Endometrial microvascular endothelial cells (primary cell): ENCODE data around the gene KRTAP10-8. TPM values are rescaled to one million over a fixed set of nuclear protein-coding genes. Genes with fewer than 3 reads are reported as not detected.
"Not testable (repeated sequence)": the region's sequence is repeated elsewhere in the genome, so short reads cannot be mapped to it uniquely, and the experiment has no call there.

ENCODE experiments used
- in situ Hi-C: cut with HindIII; loops from 2 replicates; pipeline ENCODE4 v1.10.0; 2017; ENCODE audit warnings: low sequenced_read_pairs, low pct_unique_long_range_greater_than_20kb; ENCODE audit errors: inconsistent ontology term
- total RNA-seq: library from RNA; depleted of rRNA; stranded (reverse); fragments of >200 nt; gene quantifications from one replicate; pipeline ENCODE4 v1.2.3, GENCODE V29; 2015; ENCODE audit errors: inconsistent ontology term

The KRTAP10-8 gene
- total RNA-seq, 1 donor from 2014 or later: not detected

DNA sequence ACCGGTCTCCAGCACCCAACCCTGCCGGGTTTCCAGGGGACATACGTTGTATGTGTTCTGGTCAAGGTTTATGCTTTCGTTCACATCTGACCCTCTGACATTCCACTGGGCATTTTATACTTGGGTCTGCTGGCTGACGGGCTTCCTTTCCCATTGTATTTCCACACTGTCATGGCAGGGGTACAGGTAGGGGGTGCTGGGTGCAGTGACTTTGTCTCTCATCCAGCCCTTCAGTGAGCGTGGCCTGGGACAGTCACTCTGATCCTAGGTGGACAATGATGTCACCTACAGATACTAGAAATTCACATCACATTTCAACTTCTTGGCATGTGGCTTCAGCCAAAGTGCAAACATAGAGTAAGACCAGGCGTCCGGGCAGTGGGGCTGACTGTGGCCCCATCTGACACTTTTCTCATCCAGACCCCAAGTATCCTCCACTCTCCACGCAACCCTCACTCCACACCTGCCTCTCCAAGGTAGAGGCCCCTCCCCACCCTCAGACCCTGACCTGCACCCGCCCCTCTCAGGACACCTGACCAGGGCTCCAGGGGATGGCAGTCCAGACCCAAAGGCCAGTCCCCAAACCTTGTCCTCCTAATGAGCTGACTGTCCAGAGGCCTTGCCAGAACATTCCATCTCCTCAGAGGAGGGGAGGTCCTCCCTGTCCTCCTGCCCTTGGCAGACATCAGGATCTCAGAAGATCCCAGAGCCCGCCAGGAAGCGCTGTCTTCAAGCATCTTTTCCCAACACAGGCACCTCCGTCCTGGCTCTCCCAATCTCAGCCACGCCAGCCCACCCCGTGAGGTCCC is 24.5 kb downstream of the KRTAP10-8 start:
- in situ Hi-C loops: no loop called here

GRCh38 chr21:44637018-44637850 is 25.4 kb downstream of the KRTAP10-8 start, which contains the start of gene KRTAP10-10:
Gene KRTAP10-10, plus strand, starts transcription at chr21:44637356. Its CDS starts 62 bp downstream, at chr21:44637418.
- in situ Hi-C loops: no loop called here

DNA sequence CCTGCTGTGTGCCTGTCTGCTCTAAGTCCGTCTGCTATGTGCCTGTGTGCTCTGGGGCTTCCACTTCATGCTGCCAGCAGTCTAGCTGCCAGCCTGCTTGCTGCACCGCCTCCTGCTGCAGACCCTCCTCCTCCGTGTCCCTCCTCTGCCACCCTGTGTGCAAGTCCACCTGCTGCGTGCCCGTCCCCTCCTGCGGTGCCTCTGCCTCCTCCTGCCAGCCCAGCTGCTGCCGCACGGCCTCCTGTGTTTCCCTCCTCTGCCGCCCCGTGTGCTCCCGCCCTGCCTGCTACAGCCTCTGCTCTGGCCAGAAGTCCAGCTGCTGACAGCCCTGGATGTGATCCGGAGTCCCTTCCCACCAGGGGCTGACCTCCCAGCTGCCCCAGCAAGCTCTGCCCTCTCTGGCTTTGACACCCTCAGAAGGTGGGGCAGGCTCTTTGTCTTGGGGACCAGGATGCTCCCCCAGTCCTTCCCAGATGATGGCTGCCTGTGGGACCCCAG is 26.0 kb downstream of the KRTAP10-8 start:
- in situ Hi-C loops: not testable (repeated sequence)

DNA sequence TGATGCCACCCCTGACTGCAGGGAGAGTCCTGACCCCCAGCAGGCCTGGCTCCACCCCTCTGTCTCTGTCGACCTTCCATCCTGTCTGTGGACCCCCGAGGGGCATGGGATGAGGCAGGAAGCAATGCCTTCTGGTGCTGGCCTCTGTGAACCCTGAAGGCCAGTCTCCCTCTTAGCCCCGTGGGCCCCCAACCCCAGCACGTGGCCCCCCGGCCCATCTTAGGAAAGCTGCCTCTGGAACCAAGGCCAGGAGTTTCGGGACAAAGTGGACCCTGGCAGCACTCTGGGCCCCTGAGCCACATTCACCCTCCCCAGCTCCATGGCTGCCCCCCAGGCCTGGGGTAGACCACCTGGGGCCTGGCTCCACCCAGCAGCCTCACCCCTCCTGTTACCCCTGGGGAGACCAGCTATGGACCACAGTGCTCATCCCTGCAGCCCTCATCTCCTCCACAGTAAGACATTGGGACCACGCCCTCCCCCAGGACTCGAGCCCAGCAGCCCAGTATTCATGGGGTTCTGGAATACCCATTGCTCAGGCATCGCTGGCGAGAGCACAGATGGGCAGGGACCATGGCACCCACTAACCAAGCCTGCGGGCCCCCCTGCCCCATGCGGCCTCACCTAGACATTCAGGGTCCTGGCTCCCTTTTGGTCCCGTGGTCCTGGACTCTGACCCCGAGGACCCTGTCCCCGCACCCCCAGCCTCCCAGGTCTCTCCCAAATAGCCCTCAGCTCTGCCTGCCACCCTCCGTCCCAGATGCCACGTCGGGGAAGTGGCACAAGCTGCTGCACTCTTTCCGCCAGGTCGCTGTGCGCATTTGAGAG is 26.8 kb downstream of the KRTAP10-8 start:
- in situ Hi-C loops: not testable (repeated sequence)

DNA sequence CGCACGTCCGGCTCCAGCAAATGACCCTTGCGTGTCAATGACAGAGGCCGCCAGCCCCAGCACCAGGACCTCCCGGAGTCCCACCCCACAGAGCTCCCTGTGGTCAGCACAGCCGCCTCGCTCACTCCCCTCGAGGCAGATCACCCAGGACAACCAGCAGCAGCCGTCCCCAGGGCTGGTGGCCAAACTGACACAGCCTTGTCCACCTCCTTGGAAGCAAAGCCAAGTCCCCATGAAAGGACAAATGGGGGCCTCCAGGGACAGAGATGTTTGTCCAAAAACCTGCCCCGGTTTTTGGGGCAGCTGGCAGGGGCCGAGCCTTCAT is 27.4 kb downstream of the KRTAP10-8 start:
- in situ Hi-C loops: no loop called here

GRCh38 chr21:44640761-44641160 is 28.9 kb downstream of the KRTAP10-8 start:
- in situ Hi-C loops: no loop called here

DNA sequence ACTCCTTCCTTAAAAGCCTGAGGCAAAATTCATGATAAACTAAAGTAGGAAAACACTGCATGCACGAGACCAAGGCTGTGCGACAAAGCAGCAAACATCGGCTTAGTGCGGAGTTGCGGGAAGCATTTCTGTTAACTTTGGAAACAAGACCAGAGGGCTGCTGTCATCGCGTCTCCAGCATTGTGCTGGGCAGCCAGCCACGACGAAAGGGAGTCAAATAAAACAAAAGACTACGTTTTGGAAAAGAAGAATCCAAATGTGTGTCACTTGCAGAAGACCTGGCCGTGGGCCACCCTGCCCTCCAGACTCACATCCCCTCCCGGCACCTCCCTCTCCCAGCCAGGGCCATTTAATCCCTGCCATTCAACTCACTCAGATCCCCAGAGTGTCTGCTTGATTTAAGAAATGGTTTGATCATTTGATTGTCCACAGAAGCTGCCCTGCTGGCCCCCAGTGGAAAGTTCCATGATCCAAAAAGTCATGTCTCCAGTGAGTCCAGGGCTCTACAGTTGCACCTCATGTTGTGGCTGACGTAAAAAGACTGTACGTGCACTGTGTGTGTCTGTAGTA is 31.9 kb downstream of the KRTAP10-8 start:
- in situ Hi-C loops: no loop called here

DNA sequence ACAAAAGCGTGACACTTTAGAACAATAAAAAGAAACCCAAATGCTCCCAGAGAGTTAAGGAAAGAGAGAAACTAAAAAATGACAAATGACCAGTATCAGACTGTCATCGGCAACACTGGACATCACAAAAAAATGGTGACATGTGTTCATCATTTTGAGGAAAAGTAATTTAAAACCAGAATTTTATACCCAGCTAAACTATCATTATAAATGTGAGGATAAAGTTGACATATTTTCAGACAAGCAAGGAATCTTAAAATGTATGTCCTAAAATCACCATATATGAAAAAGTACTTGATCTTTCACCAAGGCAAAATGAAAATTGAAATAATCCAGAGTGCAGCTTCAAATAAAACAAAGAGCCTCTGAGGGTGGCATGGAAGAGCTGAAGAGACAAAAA is 33.0 kb downstream of the KRTAP10-8 start:
- in situ Hi-C loops: no loop called here

DNA sequence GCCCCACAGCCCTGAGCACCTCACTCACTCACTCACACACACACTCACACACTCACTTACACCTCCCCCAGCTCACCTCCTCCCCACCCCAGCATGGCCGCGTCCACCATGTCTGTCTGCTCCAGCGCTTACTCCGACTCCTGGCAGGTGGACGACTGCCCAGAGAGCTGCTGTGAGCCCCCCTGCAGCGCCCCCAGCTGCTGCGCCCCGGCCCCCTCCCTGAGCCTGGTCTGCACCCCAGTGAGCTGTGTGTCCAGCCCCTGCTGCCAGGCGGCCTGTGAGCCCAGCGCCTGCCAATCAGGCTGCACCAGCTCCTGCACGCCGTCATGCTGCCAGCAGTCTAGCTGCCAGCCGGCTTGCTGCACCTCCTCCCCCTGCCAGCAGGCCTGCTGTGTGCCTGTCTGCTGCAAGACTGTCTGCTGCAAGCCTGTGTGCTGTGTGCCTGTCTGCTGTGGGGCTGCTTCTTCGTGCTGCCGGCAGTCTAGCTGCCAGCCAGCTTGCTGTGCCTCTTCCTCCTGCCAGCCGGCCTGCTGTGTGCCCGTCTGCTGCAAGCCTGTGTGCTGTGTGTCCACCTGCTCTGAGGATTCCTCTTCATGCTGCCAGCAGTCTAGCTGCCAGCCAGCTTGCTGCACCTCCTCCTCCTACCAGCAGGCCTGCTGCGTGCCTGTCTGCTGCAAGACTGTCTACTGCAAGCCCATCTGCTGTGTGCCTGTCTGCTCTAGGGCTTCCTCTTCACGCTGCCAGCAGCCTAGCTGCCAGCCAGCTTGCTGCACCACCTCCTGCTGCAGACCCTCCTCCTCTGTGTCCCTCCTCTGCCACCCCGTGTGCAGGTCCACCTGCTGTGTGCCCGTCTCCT is 34.7 kb downstream of the KRTAP10-8 start, which contains the start of gene KRTAP10-11:
Gene KRTAP10-11, plus strand, starts transcription at position 49 of the 856 bp plus-strand sequence. Its CDS starts 45 bp downstream, at position 94.
- in situ Hi-C loops: not testable (repeated sequence)

DNA sequence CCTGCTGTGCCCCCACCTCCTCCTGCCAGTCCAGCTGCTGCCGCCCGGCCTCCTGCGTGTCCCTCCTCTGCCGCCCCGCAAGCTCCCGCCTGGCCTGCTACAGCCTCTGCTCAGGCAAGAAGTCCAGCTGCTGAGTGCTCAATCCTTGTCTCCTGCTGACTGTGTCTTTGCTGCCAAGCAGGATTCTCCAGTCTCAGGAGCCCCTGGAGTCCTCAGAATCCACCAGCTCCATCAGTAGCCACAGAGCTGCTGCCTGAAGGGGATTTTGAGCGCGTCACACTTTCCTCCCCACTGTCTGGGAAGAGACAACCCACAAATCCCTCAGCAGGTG is 35.3 kb downstream of the KRTAP10-8 start:
- in situ Hi-C loops: no loop called here

- in situ Hi-C loops: no loop called here
Measured at GRCh38 chr21:44648557-44649311, 36.9 kb downstream of the KRTAP10-8 start.

DNA sequence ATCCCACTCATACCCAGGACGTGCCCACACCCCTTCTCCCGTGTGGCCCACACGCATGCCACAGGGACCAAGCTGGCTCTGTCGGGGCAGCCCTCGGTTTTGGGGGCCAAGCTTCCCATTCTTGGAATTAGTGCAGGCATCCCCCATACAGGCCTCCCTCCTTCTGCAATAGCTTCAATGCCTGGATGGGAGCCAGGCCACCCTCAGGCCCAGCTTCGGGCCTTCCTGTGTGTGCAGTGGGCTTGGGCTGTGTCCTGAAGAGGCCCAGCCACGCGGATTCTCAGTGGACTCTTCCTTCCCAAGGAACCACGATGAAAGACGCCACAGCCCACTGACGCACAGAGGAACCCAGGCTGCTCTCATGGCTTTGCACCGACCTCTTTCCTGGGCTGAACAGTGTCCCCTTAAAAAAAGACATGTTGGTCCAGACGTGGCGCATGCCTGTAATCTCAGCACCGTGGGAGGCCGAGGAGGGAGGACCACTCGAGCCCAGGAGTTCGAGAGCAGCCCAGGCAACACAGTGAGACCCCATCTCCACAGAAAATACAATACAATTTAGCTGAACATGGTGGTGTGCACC is 37.7 kb downstream of the KRTAP10-8 start:
- in situ Hi-C loops: no loop called here

DNA sequence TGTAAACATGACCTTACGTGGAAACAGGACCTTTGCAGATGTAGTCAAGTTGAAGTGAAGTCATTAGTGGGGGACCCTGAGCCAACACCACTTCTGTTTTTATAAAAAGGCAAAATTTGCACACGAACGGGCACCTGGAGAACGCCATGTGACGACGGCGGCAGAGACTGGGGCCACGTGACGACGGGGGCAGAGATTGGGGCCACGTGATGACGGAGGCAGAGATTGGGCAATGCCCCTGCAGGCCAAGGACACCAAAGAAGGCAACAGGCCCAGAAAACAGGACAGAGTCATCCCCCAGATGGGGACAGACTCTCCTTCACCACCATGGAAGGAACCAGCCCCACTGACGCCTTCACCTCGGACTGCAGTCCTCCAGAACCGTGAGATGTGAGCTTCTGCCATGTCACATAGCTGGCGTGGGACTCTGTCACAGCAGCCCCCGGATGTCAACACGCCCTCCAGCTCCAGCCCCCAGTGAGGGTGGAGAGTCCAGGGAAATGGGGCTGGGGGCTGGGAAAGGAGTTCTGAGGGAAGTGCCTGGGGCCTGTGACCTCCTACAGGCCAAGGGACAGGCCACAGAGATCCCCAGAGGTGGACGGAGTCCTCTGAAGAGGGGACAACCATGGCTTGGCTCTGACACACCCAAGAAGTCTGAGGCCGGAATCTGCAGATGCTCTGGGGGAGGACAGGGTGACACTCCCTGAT is 38.5 kb downstream of the KRTAP10-8 start:
- in situ Hi-C loops: no loop called here

- in situ Hi-C loops: no loop called here
Measured at GRCh38 chr21:44650973-44651675, 39.2 kb downstream of the KRTAP10-8 start.

DNA sequence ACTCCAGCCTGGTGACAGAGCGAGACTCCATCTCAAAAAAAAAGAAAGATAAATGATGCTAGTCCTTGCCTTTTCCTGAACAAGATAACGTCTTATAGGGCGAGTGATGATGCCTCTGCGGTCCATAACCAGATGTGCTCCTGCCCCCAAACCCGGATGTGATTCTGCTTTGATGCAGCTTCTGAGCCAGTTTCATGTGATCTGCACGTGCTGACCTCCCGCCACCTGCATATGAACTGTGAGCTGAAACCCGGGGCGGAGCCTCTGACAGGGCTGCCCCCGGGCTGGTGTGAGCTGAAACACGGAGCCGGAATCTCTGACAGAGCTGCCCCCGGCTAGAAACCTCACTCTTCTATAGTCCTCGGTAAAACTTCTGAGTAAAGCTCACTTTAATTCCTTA is 41.2 kb downstream of the KRTAP10-8 start:
- in situ Hi-C loops: no loop called here
